ENCODE data around the gene DNAJB9. TPM values are rescaled to one million over a fixed set of nuclear protein-coding genes. Genes with fewer than 3 reads are reported as not detected.

DNAJB9 gene
- 47.9 TPM for total RNA-seq
- long read RNA-seq, transcript DNAJB9-201 (3 exons, 2,715 nt), result major isoform, 156 of 159 reads
- long read RNA-seq, partial matches to known transcripts, result 3 of 159 reads
- long read RNA-seq, other reads (novel, unspliced or antisense), result 0 of 159 reads

DNA sequence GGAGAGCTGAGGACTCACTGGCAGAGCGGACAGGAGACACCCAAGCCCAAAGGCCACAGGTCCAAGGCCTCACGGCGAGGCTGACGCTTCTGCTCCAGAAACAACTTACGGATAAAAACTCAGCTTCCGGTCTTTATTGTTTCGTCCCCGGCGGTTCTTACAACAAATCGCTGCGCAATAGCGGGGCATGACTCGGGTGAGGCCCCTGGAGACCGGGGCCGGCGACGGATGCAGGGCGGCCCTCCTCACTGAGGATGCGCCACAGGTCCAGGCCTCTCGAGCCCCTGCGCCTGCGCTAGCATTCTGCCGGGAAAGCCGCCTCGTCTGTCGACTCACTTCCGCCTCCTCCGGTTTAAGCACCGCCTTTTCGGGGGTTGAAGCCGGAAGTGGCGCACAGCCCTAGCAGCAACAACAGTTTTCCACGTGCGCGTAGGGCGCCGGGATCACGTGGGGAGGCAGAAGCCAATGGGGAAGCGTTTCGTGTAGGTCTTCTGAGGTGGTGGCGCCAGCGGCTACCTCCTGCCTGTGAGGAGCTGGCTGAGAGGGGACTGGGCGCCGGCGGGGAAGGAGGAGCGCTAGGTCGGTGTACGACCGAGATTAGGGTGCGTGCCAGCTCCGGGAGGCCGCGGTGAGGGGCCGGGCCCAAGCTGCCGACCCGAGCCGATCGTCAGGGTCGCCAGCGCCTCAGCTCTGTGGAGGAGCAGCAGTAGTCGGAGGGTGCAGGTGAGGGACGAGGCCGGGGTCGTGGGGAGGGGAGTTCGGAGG, at the start of gene DNAJB9, which contains the start of gene THAP5:
Gene DNAJB9, plus strand, starts transcription at position 494 of the 765 bp plus-strand sequence. CDS start 1,853 bp downstream, outside the sequence.
Gene THAP5, minus strand, starts transcription at position 326 of the 765 bp plus-strand sequence. Its CDS starts 137 bp downstream, at position 189.
- no peaks in the 10 kb centered on the region for H3K9me3 ChIP-seq (replicated peaks)
- H3K4me3 ChIP-seq, result peak within 1 kb of the TSS; percentile 93
- TF ChIP-seq, protein P1, sequence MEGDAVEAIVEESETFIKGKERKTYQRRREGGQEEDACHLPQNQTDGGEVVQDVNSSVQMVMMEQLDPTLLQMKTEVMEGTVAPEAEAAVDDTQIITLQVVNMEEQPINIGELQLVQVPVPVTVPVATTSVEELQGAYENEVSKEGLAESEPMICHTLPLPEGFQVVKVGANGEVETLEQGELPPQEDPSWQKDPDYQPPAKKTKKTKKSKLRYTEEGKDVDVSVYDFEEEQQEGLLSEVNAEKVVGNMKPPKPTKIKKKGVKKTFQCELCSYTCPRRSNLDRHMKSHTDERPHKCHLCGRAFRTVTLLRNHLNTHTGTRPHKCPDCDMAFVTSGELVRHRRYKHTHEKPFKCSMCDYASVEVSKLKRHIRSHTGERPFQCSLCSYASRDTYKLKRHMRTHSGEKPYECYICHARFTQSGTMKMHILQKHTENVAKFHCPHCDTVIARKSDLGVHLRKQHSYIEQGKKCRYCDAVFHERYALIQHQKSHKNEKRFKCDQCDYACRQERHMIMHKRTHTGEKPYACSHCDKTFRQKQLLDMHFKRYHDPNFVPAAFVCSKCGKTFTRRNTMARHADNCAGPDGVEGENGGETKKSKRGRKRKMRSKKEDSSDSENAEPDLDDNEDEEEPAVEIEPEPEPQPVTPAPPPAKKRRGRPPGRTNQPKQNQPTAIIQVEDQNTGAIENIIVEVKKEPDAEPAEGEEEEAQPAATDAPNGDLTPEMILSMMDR (IDR thresholded peaks at IDR 0.05; ENCODE audit: borderline replicate concordance), result no peak
- H3K27ac ChIP-seq (replicated peaks), result peak within 1 kb of the TSS; percentile 96
- no peaks in the 10 kb centered on the region for H3K27me3 ChIP-seq (ENCODE audit: low read depth)
- intact Hi-C loops (cut with micrococcal nuclease), result no loop called here
- H3K36me3 ChIP-seq, result peaks cover 31% of the 10 kb centered on the region
- DNase-seq, result peak; percentile 99
- H3K4me1 ChIP-seq, result peaks cover 85% of the 10 kb centered on the region

DNA sequence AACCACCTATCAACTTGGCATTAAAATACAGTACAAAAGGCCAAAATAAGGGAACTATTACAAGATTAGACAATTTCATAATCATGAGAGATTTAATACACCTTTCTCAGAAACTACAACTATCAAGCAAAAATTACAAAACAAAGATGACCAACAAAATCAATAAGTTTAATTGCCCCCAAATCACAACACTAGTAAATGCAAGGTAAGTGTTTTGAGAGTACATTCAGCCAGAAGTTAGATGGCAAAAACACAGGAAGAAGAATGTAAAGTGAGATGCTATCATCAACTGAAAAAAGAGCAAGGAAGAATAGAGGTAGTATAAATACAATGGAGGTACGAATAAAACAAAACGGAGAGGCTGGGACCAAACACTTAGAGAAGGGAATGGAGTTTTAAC, 46.9 kb upstream of the DNAJB9 start:
- intact Hi-C loops (cut with micrococcal nuclease), result no loop called here
- Histone ChIP-seq H3K36me3 (peaks cover 4% of the 10 kb centered on the region), H3K27ac (replicated peaks) (no peak overlapping the region), H3K4me1 (peaks cover 78% of the 10 kb centered on the region), H3K9me3 (replicated peaks) (no peaks in the 10 kb centered on the region), H3K27me3 (ENCODE audit: low read depth) (no peaks in the 10 kb centered on the region), H3K4me3 (peak overlapping the region; percentile 84)
- TF ChIP-seq, protein P1 (IDR thresholded peaks at IDR 0.05; ENCODE audit: borderline replicate concordance), result no peak
- DNase-seq, result no peak

DNA sequence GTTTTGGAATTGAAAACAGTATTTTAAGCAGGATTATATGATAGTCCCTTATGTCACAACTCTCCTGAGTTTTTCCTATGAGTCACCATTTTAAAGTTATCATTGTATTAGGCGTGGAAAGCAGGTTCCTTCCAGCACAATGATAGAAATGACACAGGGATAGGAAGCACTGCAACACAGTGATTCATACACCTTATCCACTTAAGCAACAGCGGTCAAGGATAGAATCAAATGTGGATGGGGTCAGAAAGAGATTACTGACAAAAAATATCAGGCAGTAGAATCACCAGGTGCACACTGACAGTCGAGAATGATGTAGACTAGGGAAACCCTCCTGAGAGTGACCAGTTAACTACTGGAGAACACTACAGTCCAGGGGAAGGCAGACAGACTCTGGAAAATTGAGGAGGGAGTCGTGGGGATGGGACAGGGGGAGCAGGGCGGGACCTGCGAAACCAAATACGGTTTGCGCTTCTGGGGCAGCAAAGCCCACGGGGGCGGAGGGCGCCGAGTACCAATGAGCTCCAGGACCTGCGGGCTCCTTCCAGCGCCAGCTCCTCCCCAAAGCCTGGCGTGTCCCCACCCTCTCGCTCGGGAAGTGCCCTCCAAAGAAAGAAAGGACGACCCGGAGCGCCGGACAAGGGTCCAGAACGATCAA, 44.2 kb upstream of the DNAJB9 start:
- peak; percentile 86 for DNase-seq
- TF ChIP-seq, protein P1 (IDR thresholded peaks at IDR 0.05; ENCODE audit: borderline replicate concordance), result no peak
- peak overlapping the region; percentile 98 for H3K27ac ChIP-seq (replicated peaks)
- no peaks in the 10 kb centered on the region for H3K27me3 ChIP-seq (ENCODE audit: low read depth)
- H3K9me3 ChIP-seq (replicated peaks), result no peaks in the 10 kb centered on the region
- intact Hi-C loops (cut with micrococcal nuclease), result no loop called here
- H3K4me3 ChIP-seq, result peak overlapping the region; percentile 84
- H3K36me3 ChIP-seq, result no peaks in the 10 kb centered on the region
- H3K4me1 ChIP-seq, result peaks cover 60% of the 10 kb centered on the region

DNA sequence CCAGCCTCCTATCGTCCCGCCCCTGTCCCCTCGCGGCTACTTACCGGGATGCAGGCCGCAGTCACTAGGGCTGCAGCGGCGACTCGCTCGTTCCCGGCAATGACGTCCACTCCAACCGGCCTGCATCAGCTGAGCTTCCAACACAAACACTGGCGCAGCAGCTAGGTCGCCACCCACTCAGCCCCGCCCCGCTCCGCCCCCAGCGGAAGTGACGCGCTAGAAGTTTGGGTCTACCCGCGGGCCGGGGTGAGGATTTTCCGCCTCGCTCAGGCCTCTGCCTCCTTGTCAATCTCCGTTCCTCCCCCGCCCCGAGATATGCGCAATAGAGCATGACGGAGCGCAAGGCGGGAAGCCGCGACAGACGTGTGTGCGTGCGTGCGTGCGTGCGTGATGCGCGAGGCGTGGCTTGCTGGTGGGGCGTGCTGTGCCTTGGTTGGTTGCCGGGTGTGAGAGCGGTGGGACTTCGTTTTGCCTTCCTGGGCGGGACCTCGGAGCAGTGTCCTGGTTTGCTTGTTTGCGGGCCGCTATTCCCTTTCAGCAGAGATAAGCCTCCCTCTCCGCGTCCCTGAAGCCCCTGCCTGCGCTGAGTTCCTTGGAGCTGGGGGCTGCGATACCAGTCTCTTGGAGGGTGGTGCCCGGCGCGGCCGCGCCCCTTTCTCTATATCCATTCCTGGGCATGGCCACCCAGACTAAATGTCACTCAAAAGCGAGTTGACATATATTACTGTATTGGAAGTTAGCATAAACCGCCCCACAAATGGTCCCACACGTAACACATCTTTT, 43.5 kb upstream of the DNAJB9 start, which contains the start of gene PNPLA8:
Gene PNPLA8, minus strand, starts transcription at position 151 of the 783 bp plus-strand sequence. CDS start 10,644 bp downstream, outside the sequence.
- Histone ChIP-seq H3K4me1 (peaks cover 54% of the 10 kb centered on the region), H3K36me3 (no peaks in the 10 kb centered on the region), H3K27ac (replicated peaks) (peak within 1 kb of the TSS; percentile 98), H3K27me3 (ENCODE audit: low read depth) (no peaks in the 10 kb centered on the region), H3K4me3 (peak within 1 kb of the TSS; percentile 84), H3K9me3 (replicated peaks) (no peaks in the 10 kb centered on the region)
- DNase-seq, result peak; percentile 100
- intact Hi-C loops (cut with micrococcal nuclease), result no loop called here
- TF ChIP-seq, protein P1 (IDR thresholded peaks at IDR 0.05; ENCODE audit: borderline replicate concordance), result no peak

DNA sequence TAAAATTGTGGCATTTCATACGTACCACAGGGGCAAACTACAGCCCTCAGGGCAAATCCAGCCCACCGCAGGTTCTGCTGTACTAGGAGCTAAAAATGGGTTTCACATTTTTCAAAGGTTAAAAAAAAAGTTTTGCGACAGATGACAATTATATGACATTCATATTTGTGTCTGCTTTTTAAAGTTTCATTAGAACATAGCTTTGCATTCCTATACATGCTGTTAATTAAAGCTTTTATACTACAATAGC, 43.0 kb upstream of the DNAJB9 start:
- Histone ChIP-seq H3K9me3 (replicated peaks) (no peaks in the 10 kb centered on the region), H3K27me3 (ENCODE audit: low read depth) (no peaks in the 10 kb centered on the region), H3K4me3 (peak overlapping the region; percentile 84), H3K4me1 (peaks cover 49% of the 10 kb centered on the region), H3K27ac (replicated peaks) (peak overlapping the region; percentile 98), H3K36me3 (no peaks in the 10 kb centered on the region)
- intact Hi-C loops (cut with micrococcal nuclease), result no loop called here
- DNase-seq, result no peak
- TF ChIP-seq, protein P1 (IDR thresholded peaks at IDR 0.05; ENCODE audit: borderline replicate concordance), result no peak
